Measurements from ENCODE around the gene LIMS2.

Gene LIMS2, protein sequence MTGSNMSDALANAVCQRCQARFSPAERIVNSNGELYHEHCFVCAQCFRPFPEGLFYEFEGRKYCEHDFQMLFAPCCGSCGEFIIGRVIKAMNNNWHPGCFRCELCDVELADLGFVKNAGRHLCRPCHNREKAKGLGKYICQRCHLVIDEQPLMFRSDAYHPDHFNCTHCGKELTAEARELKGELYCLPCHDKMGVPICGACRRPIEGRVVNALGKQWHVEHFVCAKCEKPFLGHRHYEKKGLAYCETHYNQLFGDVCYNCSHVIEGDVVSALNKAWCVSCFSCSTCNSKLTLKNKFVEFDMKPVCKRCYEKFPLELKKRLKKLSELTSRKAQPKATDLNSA

DNA sequence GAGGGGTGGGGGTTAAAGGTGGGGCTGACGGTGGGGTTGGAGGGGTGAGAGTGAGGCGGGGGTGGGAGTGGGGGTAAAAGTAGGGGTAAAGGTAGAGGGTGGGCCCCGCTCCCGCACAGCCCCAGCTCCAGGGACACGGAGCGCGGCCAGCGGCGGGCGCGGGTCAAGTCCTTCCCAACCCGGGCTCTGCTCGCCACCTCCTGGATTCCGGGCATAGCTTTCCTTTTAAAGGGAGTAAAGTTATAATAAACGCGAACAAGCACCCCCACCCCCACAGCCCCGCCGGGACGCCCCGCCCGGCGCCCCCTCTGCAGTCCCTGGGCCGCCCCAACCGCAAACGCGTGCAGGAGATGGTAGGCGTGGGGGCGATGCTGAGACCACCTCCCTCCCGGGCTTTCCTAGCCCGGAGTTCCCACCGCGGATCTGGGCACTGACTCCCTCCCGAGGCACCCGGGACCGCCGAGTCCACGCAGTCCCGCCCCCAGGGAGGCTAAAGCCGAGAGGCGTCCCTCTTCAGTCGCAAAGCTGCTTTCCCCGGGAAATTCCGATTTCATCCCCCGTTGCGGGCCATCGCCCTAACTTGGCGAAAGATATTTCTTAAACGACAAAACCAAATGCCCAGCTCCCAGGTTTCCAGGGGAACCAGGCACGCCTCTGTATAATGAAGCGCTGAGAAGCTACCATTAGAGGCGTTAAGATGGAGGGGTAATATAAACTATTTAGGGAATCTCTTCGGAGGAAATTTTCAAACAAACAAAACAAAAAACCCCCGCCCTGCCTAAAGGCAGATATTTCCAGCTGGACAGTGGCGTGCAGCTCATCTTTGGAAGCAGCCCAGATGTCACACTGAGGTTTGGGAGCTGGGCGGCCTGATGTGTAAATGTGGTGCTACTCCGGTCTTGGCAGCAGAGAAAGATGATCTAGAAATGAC is at the start of gene LIMS2:
LIMS2 (minus strand) TSS at position 200 of the 931 bp plus-strand sequence. CDS start 506 bp downstream, outside the sequence.
- no peak within 1 kb of the TSS for H3K4me3 ChIP-seq (ENCODE audit: insufficient read depth, low read length, poor library complexity, severe bottlenecking)
- no peaks in the 10 kb centered on the region for H3K36me3 ChIP-seq (ENCODE audit: low read length)
- TF ChIP-seq, protein P1, sequence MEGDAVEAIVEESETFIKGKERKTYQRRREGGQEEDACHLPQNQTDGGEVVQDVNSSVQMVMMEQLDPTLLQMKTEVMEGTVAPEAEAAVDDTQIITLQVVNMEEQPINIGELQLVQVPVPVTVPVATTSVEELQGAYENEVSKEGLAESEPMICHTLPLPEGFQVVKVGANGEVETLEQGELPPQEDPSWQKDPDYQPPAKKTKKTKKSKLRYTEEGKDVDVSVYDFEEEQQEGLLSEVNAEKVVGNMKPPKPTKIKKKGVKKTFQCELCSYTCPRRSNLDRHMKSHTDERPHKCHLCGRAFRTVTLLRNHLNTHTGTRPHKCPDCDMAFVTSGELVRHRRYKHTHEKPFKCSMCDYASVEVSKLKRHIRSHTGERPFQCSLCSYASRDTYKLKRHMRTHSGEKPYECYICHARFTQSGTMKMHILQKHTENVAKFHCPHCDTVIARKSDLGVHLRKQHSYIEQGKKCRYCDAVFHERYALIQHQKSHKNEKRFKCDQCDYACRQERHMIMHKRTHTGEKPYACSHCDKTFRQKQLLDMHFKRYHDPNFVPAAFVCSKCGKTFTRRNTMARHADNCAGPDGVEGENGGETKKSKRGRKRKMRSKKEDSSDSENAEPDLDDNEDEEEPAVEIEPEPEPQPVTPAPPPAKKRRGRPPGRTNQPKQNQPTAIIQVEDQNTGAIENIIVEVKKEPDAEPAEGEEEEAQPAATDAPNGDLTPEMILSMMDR (IDR thresholded peaks at IDR 0.05; ENCODE audit: insufficient read depth, low read length, poor library complexity, severe bottlenecking) = no peak
- TF ChIP-seq EZH2phosphoT487 (conservative IDR thresholded peaks at IDR 0.05; ENCODE audit: low read length) = no peak
- H3K79me2 ChIP-seq (ENCODE audit: insufficient read depth, low read length) = no peaks in the 10 kb centered on the region
- no peaks in the 10 kb centered on the region for H4K20me1 ChIP-seq (ENCODE audit: low read depth, low read length)
- H3K9me3 ChIP-seq (ENCODE audit: insufficient read depth, low read length) = no peaks in the 10 kb centered on the region
- H3K4me2 ChIP-seq (ENCODE audit: low read depth, low read length, poor library complexity, severe bottlenecking) = no peak within 1 kb of the TSS
- no peaks in the 10 kb centered on the region for H3K27me3 ChIP-seq (ENCODE audit: low read length)
- no peak within 1 kb of the TSS for H2AFZ ChIP-seq (ENCODE audit: low read depth, low read length, severe bottlenecking)
- H3K9me2 ChIP-seq (replicated peaks; ENCODE audit: insufficient read depth, low read length) = no peaks in the 10 kb centered on the region
- H3K27ac ChIP-seq (ENCODE audit: low read depth, low read length) = no peak within 1 kb of the TSS
- no peak within 1 kb of the TSS for H3K9ac ChIP-seq (ENCODE audit: low read length)
- no peaks in the 10 kb centered on the region for H3F3A ChIP-seq (ENCODE audit: insufficient read depth)

DNA sequence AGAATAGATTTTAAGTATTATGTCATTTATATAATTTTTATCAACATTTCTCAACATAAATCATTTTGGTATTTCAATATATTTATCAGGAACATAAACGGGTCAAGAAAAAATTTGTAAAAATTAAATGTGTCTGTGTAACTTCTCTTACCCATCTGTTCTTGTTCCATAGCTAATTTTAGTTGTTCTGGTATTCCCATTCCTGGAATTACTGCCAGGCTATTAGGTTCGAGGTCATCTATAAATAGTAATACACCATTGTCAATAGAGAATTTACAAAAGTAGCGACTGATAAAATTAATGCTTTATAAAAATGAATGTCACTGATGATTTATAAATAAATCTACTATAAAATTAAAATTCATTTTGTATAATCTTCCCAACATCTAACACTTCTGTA is 47.5 kb upstream of the LIMS2 start:
- Histone ChIP-seq H3K4me3 (ENCODE audit: insufficient read depth, low read length, poor library complexity, severe bottlenecking) (no peak overlapping the region), H4K20me1 (ENCODE audit: low read depth, low read length) (no peaks in the 10 kb centered on the region), H2AFZ (ENCODE audit: low read depth, low read length, severe bottlenecking) (no peak overlapping the region), H3K27ac (ENCODE audit: low read depth, low read length) (no peak overlapping the region), H3K9me2 (replicated peaks; ENCODE audit: insufficient read depth, low read length) (no peaks in the 10 kb centered on the region), H3K27me3 (ENCODE audit: low read length) (no peaks in the 10 kb centered on the region), H3K4me2 (ENCODE audit: low read depth, low read length, poor library complexity, severe bottlenecking) (no peak overlapping the region), H3K9ac (ENCODE audit: low read length) (no peak overlapping the region), H3F3A (ENCODE audit: insufficient read depth) (no peaks in the 10 kb centered on the region), H3K79me2 (ENCODE audit: insufficient read depth, low read length) (no peaks in the 10 kb centered on the region), H3K9me3 (ENCODE audit: insufficient read depth, low read length) (no peaks in the 10 kb centered on the region), H3K36me3 (ENCODE audit: low read length) (peaks cover 26% of the 10 kb centered on the region)
- TF ChIP-seq, protein P1 (IDR thresholded peaks at IDR 0.05; ENCODE audit: insufficient read depth, low read length, poor library complexity, severe bottlenecking) = no peak
- no peak for TF ChIP-seq EZH2phosphoT487 (conservative IDR thresholded peaks at IDR 0.05; ENCODE audit: low read length)

DNA sequence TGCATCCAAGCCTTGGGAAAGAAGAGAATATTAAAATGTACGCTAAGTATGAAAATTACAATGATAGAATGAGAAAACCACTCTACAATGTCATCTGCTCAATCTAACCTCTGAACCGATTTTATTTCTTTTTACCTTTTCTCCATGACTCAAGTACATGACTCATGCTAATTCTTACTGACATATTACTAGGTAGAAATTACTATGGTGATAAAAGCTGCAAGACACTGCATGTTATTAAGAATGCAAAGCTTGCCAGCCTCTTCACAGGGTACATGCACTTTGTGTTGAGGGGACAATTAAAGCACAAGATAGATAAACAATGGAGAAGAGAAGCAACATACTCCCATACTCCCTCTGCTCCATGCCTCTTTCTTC is 46.6 kb upstream of the LIMS2 start:
- peaks cover 32% of the 10 kb centered on the region for H3K36me3 ChIP-seq (ENCODE audit: low read length)

More for the DNA sequence above, 46.6 kb upstream of the LIMS2 start:
- Histone ChIP-seq H3K9ac (ENCODE audit: low read length) (no peak overlapping the region), H3K9me3 (ENCODE audit: insufficient read depth, low read length) (no peaks in the 10 kb centered on the region), H3K4me3 (ENCODE audit: insufficient read depth, low read length, poor library complexity, severe bottlenecking) (no peak overlapping the region), H2AFZ (ENCODE audit: low read depth, low read length, severe bottlenecking) (no peak overlapping the region), H3K27me3 (ENCODE audit: low read length) (no peaks in the 10 kb centered on the region), H3K79me2 (ENCODE audit: insufficient read depth, low read length) (no peaks in the 10 kb centered on the region), H3K9me2 (replicated peaks; ENCODE audit: insufficient read depth, low read length) (no peaks in the 10 kb centered on the region), H3K4me2 (ENCODE audit: low read depth, low read length, poor library complexity, severe bottlenecking) (no peak overlapping the region), H3K27ac (ENCODE audit: low read depth, low read length) (no peak overlapping the region), H4K20me1 (ENCODE audit: low read depth, low read length) (no peaks in the 10 kb centered on the region), H3F3A (ENCODE audit: insufficient read depth) (no peaks in the 10 kb centered on the region)
- TF ChIP-seq, protein P1 (IDR thresholded peaks at IDR 0.05; ENCODE audit: insufficient read depth, low read length, poor library complexity, severe bottlenecking) = no peak
- TF ChIP-seq EZH2phosphoT487 (conservative IDR thresholded peaks at IDR 0.05; ENCODE audit: low read length) = no peak
